AG04450 (cell line): ENCODE measurements around the gene RAPGEF1. TPM values are rescaled to one million over a fixed set of nuclear protein-coding genes. Genes with fewer than 3 reads are reported as not detected.

Experiments
- CTCF ChIA-PET: fragments of 300-600, 350-600 bp; formaldehyde crosslinking; extraction: SDS; loops from one replicate; lab custom pipeline; 2022; ENCODE audit warnings: antibody characterized with exemption, inconsistent platforms; lab: Charles Lee
- POLR2A ChIA-PET: fragments of 350-600 bp; formaldehyde crosslinking; extraction: SDS; loops from one replicate; lab custom pipeline; 2021; ENCODE audit warnings: antibody characterized with exemption, inconsistent platforms; lab: Yijun Ruan, JAX
- DNase-seq: peaks from one replicate; pipeline ENCODE4 v3.0.0-alpha.2; 2011; ENCODE audit warnings: low read depth, low spot score
- H3K27ac ChIP-seq: one replicate; pipeline ENCODE4 v1.5.1; 2012; ENCODE audit warnings: low read depth, low read length, control low read depth
- H3K27me3 ChIP-seq: one replicate; pipeline ENCODE4 v1.6.0; 2012; ENCODE audit warnings: low read length; ENCODE audit not compliant: control insufficient read depth, insufficient read depth
- H3K4me3 ChIP-seq: 2 replicates; pipeline ENCODE4 v1.5.1; 2011; ENCODE audit warnings: mild to moderate bottlenecking, low read depth, low read length, control low read depth
- H3K9me3 ChIP-seq: 2 replicates; pipeline ENCODE4 v1.5.1; 2012; ENCODE audit warnings: low read length; ENCODE audit not compliant: control insufficient read depth, insufficient read depth
- polyA plus RNA-seq: library from polyadenylated mRNA; depleted of rRNA; stranded (reverse); fragments of >200 nt; gene quantifications from 2 replicates; pipeline ENCODE4 v1.2.3, GENCODE V29; 2011
- TF ChIP-seq, protein P1 (sequence below): IDR thresholded peaks from 2 replicates; pipeline ENCODE4 v1.5.1; 2011; ENCODE audit warnings: low read depth, low read length, control low read depth, inconsistent platforms

The RAPGEF1 gene
- polyA plus RNA-seq, 1 experiment: 27.6 TPM

GRCh38 chr9:131715906-131716305 is 24.0 kb downstream of the RAPGEF1 start:
- no peak overlapping the region for H3K27ac ChIP-seq
- no peak for DNase-seq
- H3K27me3 ChIP-seq: no peaks in the 10 kb centered on the region
- ChIA-PET CTCF (no interaction called here), POLR2A (no interaction called here)
- H3K4me3 ChIP-seq: no peak overlapping the region
- no peaks in the 10 kb centered on the region for H3K9me3 ChIP-seq
- TF ChIP-seq, protein P1, sequence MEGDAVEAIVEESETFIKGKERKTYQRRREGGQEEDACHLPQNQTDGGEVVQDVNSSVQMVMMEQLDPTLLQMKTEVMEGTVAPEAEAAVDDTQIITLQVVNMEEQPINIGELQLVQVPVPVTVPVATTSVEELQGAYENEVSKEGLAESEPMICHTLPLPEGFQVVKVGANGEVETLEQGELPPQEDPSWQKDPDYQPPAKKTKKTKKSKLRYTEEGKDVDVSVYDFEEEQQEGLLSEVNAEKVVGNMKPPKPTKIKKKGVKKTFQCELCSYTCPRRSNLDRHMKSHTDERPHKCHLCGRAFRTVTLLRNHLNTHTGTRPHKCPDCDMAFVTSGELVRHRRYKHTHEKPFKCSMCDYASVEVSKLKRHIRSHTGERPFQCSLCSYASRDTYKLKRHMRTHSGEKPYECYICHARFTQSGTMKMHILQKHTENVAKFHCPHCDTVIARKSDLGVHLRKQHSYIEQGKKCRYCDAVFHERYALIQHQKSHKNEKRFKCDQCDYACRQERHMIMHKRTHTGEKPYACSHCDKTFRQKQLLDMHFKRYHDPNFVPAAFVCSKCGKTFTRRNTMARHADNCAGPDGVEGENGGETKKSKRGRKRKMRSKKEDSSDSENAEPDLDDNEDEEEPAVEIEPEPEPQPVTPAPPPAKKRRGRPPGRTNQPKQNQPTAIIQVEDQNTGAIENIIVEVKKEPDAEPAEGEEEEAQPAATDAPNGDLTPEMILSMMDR: no peak

- Histone ChIP-seq H3K4me3 (no peak overlapping the region), H3K27me3 (no peaks in the 10 kb centered on the region), H3K9me3 (no peaks in the 10 kb centered on the region), H3K27ac (peak overlapping the region; percentile 77)
- ChIA-PET CTCF (interaction anchor here (0.8 to 1.0 kb wide), 2 partner anchors 18 to 123 kb away, joined by 5 read pairs; no protein-coding TSS in a partner anchor), POLR2A (interaction anchor here (1.1 to 1.4 kb wide), 4 partner anchors 18 to 107 kb away, joined by 3 to 8 read pairs (median 4); no protein-coding TSS in a partner anchor)
- DNase-seq: no peak
- TF ChIP-seq, protein P1: no peak
Measured at GRCh38 chr9:131714821-131715220, 25.1 kb downstream of the RAPGEF1 start.

DNA sequence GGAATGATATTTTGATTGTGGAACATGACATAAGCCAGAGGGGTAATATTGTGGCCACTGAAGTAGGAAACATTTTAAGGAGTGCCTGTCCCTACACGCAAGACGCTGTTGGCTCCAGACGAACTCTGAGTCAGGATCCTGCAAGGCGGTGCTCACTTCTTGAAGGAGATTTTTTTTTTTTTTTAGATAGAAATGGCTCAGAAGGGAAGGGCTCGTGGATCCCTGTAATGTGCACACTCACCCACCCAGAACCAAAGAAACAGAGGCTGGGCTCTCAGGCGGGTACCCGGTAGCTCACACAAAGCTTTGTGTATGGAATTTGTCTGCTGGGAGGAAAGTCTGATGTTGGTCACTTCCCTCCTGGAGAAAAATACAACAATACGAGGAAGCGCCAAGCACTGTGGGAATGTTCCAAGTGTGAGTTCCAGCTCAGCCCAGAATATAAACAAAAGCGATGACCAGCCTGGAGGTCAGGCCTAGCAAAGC is 25.7 kb downstream of the RAPGEF1 start:
- Histone ChIP-seq H3K4me3 (no peak overlapping the region; the same call in 1 of the 2 replicates), H3K27ac (peak overlapping the region; percentile 77), H3K27me3 (no peaks in the 10 kb centered on the region), H3K9me3 (no peaks in the 10 kb centered on the region)
- DNase-seq: peak; percentile 54
- TF ChIP-seq, protein P1: no peak
- POLR2A ChIA-PET: interaction anchor here (0.7 to 1.4 kb wide), 5 partner anchors 18 to 106 kb away, joined by 3 to 8 read pairs (median 5); no protein-coding TSS in a partner anchor
- CTCF ChIA-PET: interaction anchor here (0.8 to 1.3 kb wide), 3 partner anchors 18 to 123 kb away, joined by 4 to 5 read pairs (median 5); no protein-coding TSS in a partner anchor

DNA sequence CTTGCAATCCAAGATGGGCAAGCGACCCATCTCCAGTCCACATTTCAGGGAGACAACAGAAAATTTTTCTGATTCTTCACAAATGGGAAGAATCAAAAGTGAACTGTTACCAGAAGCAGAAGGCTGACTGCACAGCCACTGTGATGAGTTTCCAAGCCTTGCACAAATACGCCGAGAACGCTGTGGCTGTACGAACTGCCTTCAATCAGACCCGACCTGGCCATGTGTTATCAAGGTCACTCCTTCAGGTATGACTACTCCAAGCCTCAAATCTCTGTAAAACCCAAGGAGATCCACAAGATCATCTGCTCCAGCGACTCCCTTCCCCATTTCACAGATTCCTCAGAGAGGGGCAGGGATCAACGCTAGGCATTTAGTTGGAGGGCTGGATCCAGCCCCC is 26.9 kb downstream of the RAPGEF1 start:
- Histone ChIP-seq H3K4me3 (no peak overlapping the region), H3K27ac (no peak overlapping the region), H3K27me3 (no peaks in the 10 kb centered on the region), H3K9me3 (no peaks in the 10 kb centered on the region)
- TF ChIP-seq, protein P1: no peak
- POLR2A ChIA-PET: no interaction called here
- CTCF ChIA-PET: interaction anchor here (0.6 to 1.3 kb wide), 2 partner anchors 17 to 1137 kb away, joined by 3 to 4 read pairs; no protein-coding TSS in a partner anchor
- no peak for DNase-seq

- Histone ChIP-seq H3K9me3 (no peaks in the 10 kb centered on the region), H3K27me3 (no peaks in the 10 kb centered on the region), H3K4me3 (no peak overlapping the region), H3K27ac (no peak overlapping the region)
- DNase-seq: no peak
- CTCF ChIA-PET: interaction anchor here (0.6 kb wide), 1 partner anchor 1138 kb away, joined by 3 read pairs; no protein-coding TSS in a partner anchor
- POLR2A ChIA-PET: no interaction called here
- TF ChIP-seq, protein P1: no peak
Measured at GRCh38 chr9:131712151-131712716, 27.6 kb downstream of the RAPGEF1 start.
